Mesenchymal stem cell (in vitro differentiated cells and primary cell): ENCODE results near the gene BCR.
A peak's percentile ranks its signal among the peaks of the same experiment; 100 is the strongest.

Source experiments
- DNase-seq: peaks from one replicate; pipeline ENCODE4 v3.0.0-alpha.2; 2013
- H2AFZ ChIP-seq: one replicate; pipeline ENCODE4 v1.6.1; 2013; ENCODE audit warnings: low read depth, mild to moderate bottlenecking, control low read depth, inconsistent platforms, low read length, moderate library complexity
- H2AK5ac ChIP-seq: 2 replicates; pipeline ENCODE4 v1.6.1; 2013; ENCODE audit warnings: low read length, moderate library complexity, mild to moderate bottlenecking, inconsistent platforms; ENCODE audit not compliant: severe bottlenecking
- H2BK120ac ChIP-seq: one replicate; pipeline ENCODE4 v1.6.1; 2013; ENCODE audit warnings: low read depth, mild to moderate bottlenecking, inconsistent platforms, low read length, moderate library complexity
- H2BK12ac ChIP-seq, 2 experiments: one replicate each; pipeline ENCODE4 v1.6.1; 2013; ENCODE audit warnings: inconsistent platforms in 2 of 2, low read length in 2 of 2, mild to moderate bottlenecking in 2 of 2, moderate library complexity in 2 of 2, control low read depth in 1 of 2
- H2BK15ac ChIP-seq: one replicate; pipeline ENCODE4 v1.6.1; 2013; ENCODE audit warnings: mild to moderate bottlenecking, low read depth, inconsistent platforms; ENCODE audit not compliant: poor library complexity, severe bottlenecking
- H2BK5ac ChIP-seq: 2 replicates; pipeline ENCODE4 v1.6.1; 2013; ENCODE audit warnings: low read depth, mild to moderate bottlenecking, low read length, control low read depth, inconsistent platforms; ENCODE audit not compliant: poor library complexity, severe bottlenecking
- H3K14ac ChIP-seq, 2 experiments: one replicate each; pipeline ENCODE4 v1.6.1; 2013; ENCODE audit warnings: inconsistent platforms in 2 of 2, low read length in 2 of 2, control low read depth in 1 of 2, mild to moderate bottlenecking in 1 of 2, moderate library complexity in 1 of 2
- H3K18ac ChIP-seq, 2 experiments: one replicate each; pipeline ENCODE4 v1.6.1; 2013; ENCODE audit warnings: inconsistent platforms in 2 of 2, low read length in 2 of 2, control low read depth in 1 of 2, low read depth in 1 of 2, mild to moderate bottlenecking in 1 of 2
- H3K23ac ChIP-seq, 2 experiments: one replicate each; pipeline ENCODE4 v1.6.1; 2013; ENCODE audit warnings: inconsistent platforms in 2 of 2, low read length in 2 of 2, mild to moderate bottlenecking in 2 of 2, moderate library complexity in 2 of 2, control low read depth in 1 of 2
- H3K27ac ChIP-seq: 2 replicates; pipeline ENCODE4 v1.5.1; 2013; ENCODE audit warnings: mild to moderate bottlenecking, moderate library complexity, low read length, control low read depth, inconsistent platforms; ENCODE audit not compliant: poor library complexity, severe bottlenecking
- H3K27me3 ChIP-seq, 2 experiments: 2 replicates each; pipeline versions ENCODE4 v1.6.1 to v1.7.0; 2013; ENCODE audit warnings: low read length in 2 of 2, mild to moderate bottlenecking in 2 of 2, moderate library complexity in 2 of 2, control low read depth in 1 of 2, inconsistent platforms in 1 of 2; ENCODE audit not compliant: control insufficient read depth in 1 of 2, insufficient read depth in 1 of 2
- H3K36me3 ChIP-seq, 2 experiments: 2 replicates each; pipeline versions ENCODE4 v1.6.1 to v1.7.0; 2013; ENCODE audit warnings: low read length in 2 of 2, control low read depth in 1 of 2, inconsistent platforms in 1 of 2, low read depth in 1 of 2, mild to moderate bottlenecking in 1 of 2; ENCODE audit not compliant: insufficient read depth in 2 of 2, control insufficient read depth in 1 of 2
- H3K4ac ChIP-seq, 2 experiments: one replicate each; pipeline ENCODE4 v1.6.1; 2013; ENCODE audit warnings: inconsistent platforms in 2 of 2, low read length in 2 of 2, mild to moderate bottlenecking in 2 of 2, moderate library complexity in 2 of 2, control low read depth in 1 of 2, low read depth in 1 of 2
- H3K4me1 ChIP-seq: 2 replicates; pipeline ENCODE4 v1.6.1; 2013; ENCODE audit warnings: low read depth, low read length, control low read depth; ENCODE audit not compliant: control insufficient read depth, insufficient read depth
- H3K4me2 ChIP-seq: 2 replicates; pipeline ENCODE4 v1.6.1; 2013; ENCODE audit warnings: low read length, mild to moderate bottlenecking, inconsistent platforms; ENCODE audit not compliant: poor library complexity, severe bottlenecking
- H3K4me3 ChIP-seq, 2 experiments: 2 replicates each; pipeline versions ENCODE4 v1.5.1 to v1.7.0; 2013; ENCODE audit warnings: low read length in 2 of 2, mild to moderate bottlenecking in 2 of 2, control low read depth in 1 of 2, low read depth in 1 of 2; ENCODE audit not compliant: insufficient read depth in 1 of 2
- H3K79me1 ChIP-seq: replicated peaks from 2 replicates; pipeline ENCODE4 v1.6.1; 2013; ENCODE audit warnings: mild to moderate bottlenecking, control low read depth, low read length, inconsistent platforms; ENCODE audit not compliant: poor library complexity, severe bottlenecking
- H3K9ac ChIP-seq: 2 replicates; pipeline ENCODE4 v1.7.0; 2013; ENCODE audit warnings: mild to moderate bottlenecking, low read length, moderate library complexity
- H3K9me3 ChIP-seq: 2 replicates; pipeline ENCODE4 v1.7.0; 2013; ENCODE audit warnings: mild to moderate bottlenecking, low read length; ENCODE audit not compliant: control insufficient read depth
- H4K8ac ChIP-seq: one replicate; pipeline ENCODE4 v1.6.1; 2013; ENCODE audit warnings: inconsistent platforms, mild to moderate bottlenecking, low read length, moderate library complexity
- H4K91ac ChIP-seq: one replicate; pipeline ENCODE4 v1.6.1; 2013; ENCODE audit warnings: mild to moderate bottlenecking, low read length, inconsistent platforms
- WGBS: methylation state at CpG from one replicate; pipeline ENCODE4 v1.1.7; 2013; ENCODE audit warnings: mixed read lengths; 5-methylcytosine and 5-hydroxymethylcytosine counted together

The BCR gene

GRCh38 chr22:23234409-23235161 is 54.3 kb downstream of the BCR start:
- WGBS = 96% methylated on average over 14 of the region's 19 CpGs
- no peak overlapping the region for H4K91ac ChIP-seq

DNA sequence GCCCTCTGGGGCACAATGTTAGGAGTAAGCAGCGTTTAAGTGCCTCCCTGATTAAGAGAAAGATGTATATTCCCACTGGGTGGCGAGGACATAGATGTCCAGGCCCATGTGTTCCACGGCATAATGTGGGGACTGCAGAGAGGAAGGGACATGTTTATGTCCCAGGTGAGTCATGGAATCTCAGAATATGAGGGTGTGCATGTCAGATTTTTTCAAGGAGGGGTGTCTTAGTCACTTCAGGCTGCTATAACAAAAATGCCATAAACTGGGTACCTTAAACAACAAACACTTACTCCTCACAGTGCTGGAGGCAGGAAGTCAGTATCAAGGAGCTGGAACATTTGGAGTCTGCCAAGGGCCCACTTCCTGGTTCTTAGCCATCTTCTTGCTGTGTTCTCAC is 55.1 kb downstream of the BCR start:
- no peak overlapping the region for H4K91ac ChIP-seq
- no peak overlapping the region for H3K18ac ChIP-seq
- H3K27me3 ChIP-seq = no peaks in the 10 kb centered on the region
- H3K4ac ChIP-seq = no peak overlapping the region
- H3K36me3 ChIP-seq = peaks cover 0 to 6% of the 10 kb centered on the region in 2 experiments
- H3K14ac ChIP-seq = no peak overlapping the region
- no peak overlapping the region for H3K4me3 ChIP-seq
- no peak overlapping the region for H4K8ac ChIP-seq
- no peak overlapping the region for H2BK120ac ChIP-seq
- H2AK5ac ChIP-seq = no peak overlapping the region
- no peak overlapping the region for H2BK5ac ChIP-seq
- no peak overlapping the region for H3K23ac ChIP-seq
- H3K79me1 ChIP-seq = peaks cover 59% of the 10 kb centered on the region
- peaks cover 50% of the 10 kb centered on the region for H3K4me1 ChIP-seq
- no peak overlapping the region for H3K27ac ChIP-seq
- no peaks in the 10 kb centered on the region for H3K9me3 ChIP-seq
- H2BK15ac ChIP-seq = no peak overlapping the region
- no peak overlapping the region for H3K9ac ChIP-seq
- WGBS = 92% methylated on average over 3 of the region's 3 CpGs
- H2BK12ac ChIP-seq = no peak overlapping the region
- H3K4me2 ChIP-seq = no peak overlapping the region
- no peak for DNase-seq
- H2AFZ ChIP-seq = no peak overlapping the region

More at GRCh38 chr22:23234409-23235161, 54.3 kb downstream of the BCR start:
- peaks cover 2% of the 10 kb centered on the region for H3K9me3 ChIP-seq
- H3K79me1 ChIP-seq = peaks cover 65% of the 10 kb centered on the region
- no peak overlapping the region for H3K4ac ChIP-seq
- no peaks in the 10 kb centered on the region for H3K27me3 ChIP-seq
- no peak overlapping the region for H4K8ac ChIP-seq
- no peak overlapping the region for H2BK5ac ChIP-seq
- no peak overlapping the region for H2BK12ac ChIP-seq
- no peak overlapping the region for H2AK5ac ChIP-seq
- H3K36me3 ChIP-seq = peaks cover 0 to 8% of the 10 kb centered on the region in 2 experiments
- H3K18ac ChIP-seq = no peak overlapping the region
- H2AFZ ChIP-seq = no peak overlapping the region
- no peak overlapping the region for H3K27ac ChIP-seq
- DNase-seq = no peak
- H3K4me1 ChIP-seq = peaks cover 50% of the 10 kb centered on the region
- no peak overlapping the region for H3K14ac ChIP-seq
- H3K4me2 ChIP-seq = no peak overlapping the region
- H3K4me3 ChIP-seq = peak overlapping the region in 1 of 2 experiments; percentile 13
- H3K9ac ChIP-seq = no peak overlapping the region
- no peak overlapping the region for H3K23ac ChIP-seq
- no peak overlapping the region for H2BK120ac ChIP-seq
- no peak overlapping the region for H2BK15ac ChIP-seq

- peaks cover 51% of the 10 kb centered on the region for H3K4me1 ChIP-seq
- no peak overlapping the region for H3K4me3 ChIP-seq
- no peak overlapping the region for H3K14ac ChIP-seq
- H4K91ac ChIP-seq = no peak overlapping the region
- H2BK12ac ChIP-seq = no peak overlapping the region
- no peaks in the 10 kb centered on the region for H3K27me3 ChIP-seq
- no peak overlapping the region for H3K27ac ChIP-seq
- no peak overlapping the region for H2AFZ ChIP-seq
- no peak overlapping the region for H2BK120ac ChIP-seq
- peaks cover 0 to 6% of the 10 kb centered on the region in 2 experiments for H3K36me3 ChIP-seq
- no peaks in the 10 kb centered on the region for H3K9me3 ChIP-seq
- H2BK5ac ChIP-seq = no peak overlapping the region
- no peak overlapping the region for H3K4ac ChIP-seq
- no peak overlapping the region for H2BK15ac ChIP-seq
- no peak overlapping the region for H3K18ac ChIP-seq
- peaks cover 58% of the 10 kb centered on the region for H3K79me1 ChIP-seq
- 100% methylated on average over 1 of the region's 3 CpGs for WGBS
- H4K8ac ChIP-seq = no peak overlapping the region
- no peak overlapping the region for H2AK5ac ChIP-seq
- H3K9ac ChIP-seq = no peak overlapping the region
- no peak for DNase-seq
- H3K4me2 ChIP-seq = no peak overlapping the region
- H3K23ac ChIP-seq = no peak overlapping the region
These were observed 55.7 kb downstream of the BCR start for GRCh38 chr22:23236026-23236425.

DNA sequence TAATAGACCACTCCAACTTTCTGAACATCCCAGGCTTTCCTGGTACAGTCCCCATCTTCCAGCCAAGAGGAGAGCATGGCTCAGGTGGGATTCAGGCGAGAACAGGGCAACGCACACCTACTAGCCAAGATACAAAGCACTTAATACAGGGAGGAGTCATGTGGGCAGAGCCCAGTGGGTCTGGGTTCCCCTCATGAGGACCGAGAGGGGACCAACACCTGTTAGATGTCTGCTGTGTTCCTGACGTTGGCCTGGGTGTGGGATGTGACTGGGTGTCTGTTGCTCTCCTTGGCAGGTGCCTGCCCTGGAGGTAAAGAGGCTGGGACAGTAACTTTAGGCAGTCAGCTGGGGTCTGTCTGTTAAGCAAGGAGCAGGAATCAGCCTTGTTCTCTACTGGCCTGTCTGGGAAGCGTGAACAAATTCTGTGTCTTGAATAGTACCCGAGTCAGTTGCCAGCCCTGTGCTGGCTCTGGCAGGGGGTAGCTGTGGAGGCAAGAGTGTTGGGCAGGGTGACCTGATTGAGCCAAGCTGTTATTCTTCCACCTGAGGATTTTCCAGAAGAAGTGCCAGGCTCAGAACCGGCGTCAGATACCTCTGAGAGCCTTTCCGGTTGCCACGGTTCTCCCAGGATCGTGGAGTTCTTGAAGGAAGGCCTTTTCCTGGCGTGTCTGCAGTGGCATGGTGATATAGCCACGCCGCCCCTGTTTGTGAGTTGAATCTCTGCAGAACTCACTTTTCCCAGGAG is 56.3 kb downstream of the BCR start:
- Histone ChIP-seq H3K18ac (no peak overlapping the region), H3K4me3 (no peak overlapping the region), H3K14ac (no peak overlapping the region), H4K91ac (no peak overlapping the region), H2BK15ac (no peak overlapping the region), H3K27me3 (no peaks in the 10 kb centered on the region), H2AK5ac (no peak overlapping the region), H3K27ac (no peak overlapping the region), H2BK12ac (no peak overlapping the region), H2BK5ac (no peak overlapping the region), H3K4me1 (peaks cover 54% of the 10 kb centered on the region), H2BK120ac (no peak overlapping the region), H3K9ac (no peak overlapping the region), H3K79me1 (peaks cover 62% of the 10 kb centered on the region), H3K4me2 (no peak overlapping the region), H4K8ac (no peak overlapping the region), H3K9me3 (no peaks in the 10 kb centered on the region), H3K4ac (no peak overlapping the region), H2AFZ (no peak overlapping the region), H3K36me3 (peaks cover 0 to 6% of the 10 kb centered on the region in 2 experiments), H3K23ac (no peak overlapping the region)
- 90% methylated on average over 14 of the region's 14 CpGs for WGBS
- no peak for DNase-seq
